ENCODE measurements around the gene PRPH. TPM values are rescaled to one million over a fixed set of nuclear protein-coding genes. Genes with fewer than 3 reads are reported as not detected.

PRPH gene
- polyA plus RNA-seq, 3 donors, result not detected

GRCh38 chr12:49263400-49263763, 31.6 kb upstream of the PRPH start:
- Mint-ChIP-seq H3K36me3 (peaks cover 0 to 5% of the 10 kb centered on the region in 2 donors), H3K4me3 (no peak overlapping the region), H3K27me3 (ENCODE audit: low read depth in 3 of 3) (no peaks in the 10 kb centered on the region), H3K9me3 (no peaks in the 10 kb centered on the region), H3K27ac (peak overlapping the region in 1 of 7 donors; percentile 15), H3K4me1 (peaks cover 41% of the 10 kb centered on the region)
- H3K36me3 ChIP-seq (replicated peaks in 1 of 2; ENCODE audit: control insufficient read depth in 1 of 2, insufficient read depth in 2 of 2, low read length in 2 of 2), result no peaks in the 10 kb centered on the region
- no peaks in the 10 kb centered on the region for H3K27me3 ChIP-seq (ENCODE audit: control insufficient read depth in 2 of 2, insufficient read depth in 2 of 2, low read length in 2 of 2)
- DNase-seq, result no peak
- H3K4me3 ChIP-seq (replicated peaks in 1 of 3; ENCODE audit: low read depth in 2 of 3, low read length in 3 of 3), result no peak overlapping the region
- peaks cover 23% of the 10 kb centered on the region for H4K20me1 ChIP-seq (ENCODE audit: insufficient read depth, low read length)
- peaks cover 79% of the 10 kb centered on the region for H3K79me2 ChIP-seq (ENCODE audit: insufficient read depth, low read length)
- no peak overlapping the region for H3K27ac ChIP-seq (ENCODE audit: low read depth in 1 of 2, low read length in 2 of 2)
- 100% methylated on average over 1 of the region's 5 CpGs for WGBS (ENCODE audit: insufficient coverage)
- intact Hi-C loops (cut with micrococcal nuclease), result no loop called here
- no peak overlapping the region for H3K9ac ChIP-seq (ENCODE audit: insufficient read depth, low read length, poor library complexity, severe bottlenecking)
- H3K4me1 ChIP-seq (ENCODE audit: control insufficient read depth in 1 of 2, insufficient read depth in 2 of 2, low read length in 2 of 2), result peaks cover 52 to 64% of the 10 kb centered on the region in 2 donors
- TF ChIP-seq, protein P1, sequence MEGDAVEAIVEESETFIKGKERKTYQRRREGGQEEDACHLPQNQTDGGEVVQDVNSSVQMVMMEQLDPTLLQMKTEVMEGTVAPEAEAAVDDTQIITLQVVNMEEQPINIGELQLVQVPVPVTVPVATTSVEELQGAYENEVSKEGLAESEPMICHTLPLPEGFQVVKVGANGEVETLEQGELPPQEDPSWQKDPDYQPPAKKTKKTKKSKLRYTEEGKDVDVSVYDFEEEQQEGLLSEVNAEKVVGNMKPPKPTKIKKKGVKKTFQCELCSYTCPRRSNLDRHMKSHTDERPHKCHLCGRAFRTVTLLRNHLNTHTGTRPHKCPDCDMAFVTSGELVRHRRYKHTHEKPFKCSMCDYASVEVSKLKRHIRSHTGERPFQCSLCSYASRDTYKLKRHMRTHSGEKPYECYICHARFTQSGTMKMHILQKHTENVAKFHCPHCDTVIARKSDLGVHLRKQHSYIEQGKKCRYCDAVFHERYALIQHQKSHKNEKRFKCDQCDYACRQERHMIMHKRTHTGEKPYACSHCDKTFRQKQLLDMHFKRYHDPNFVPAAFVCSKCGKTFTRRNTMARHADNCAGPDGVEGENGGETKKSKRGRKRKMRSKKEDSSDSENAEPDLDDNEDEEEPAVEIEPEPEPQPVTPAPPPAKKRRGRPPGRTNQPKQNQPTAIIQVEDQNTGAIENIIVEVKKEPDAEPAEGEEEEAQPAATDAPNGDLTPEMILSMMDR (IDR thresholded peaks at IDR 0.05), result no peak
- no peak overlapping the region for H2AFZ ChIP-seq (ENCODE audit: insufficient read depth, low read depth, low read length, poor library complexity, severe bottlenecking)
- no peaks in the 10 kb centered on the region for H3K9me3 ChIP-seq (replicated peaks in 1 of 2; ENCODE audit: control insufficient read depth in 1 of 2, insufficient read depth in 1 of 2, low read length in 2 of 2)
- no peak overlapping the region for H3K4me2 ChIP-seq (replicated peaks; ENCODE audit: extremely low read depth, low read length, poor library complexity, severe bottlenecking)

DNA sequence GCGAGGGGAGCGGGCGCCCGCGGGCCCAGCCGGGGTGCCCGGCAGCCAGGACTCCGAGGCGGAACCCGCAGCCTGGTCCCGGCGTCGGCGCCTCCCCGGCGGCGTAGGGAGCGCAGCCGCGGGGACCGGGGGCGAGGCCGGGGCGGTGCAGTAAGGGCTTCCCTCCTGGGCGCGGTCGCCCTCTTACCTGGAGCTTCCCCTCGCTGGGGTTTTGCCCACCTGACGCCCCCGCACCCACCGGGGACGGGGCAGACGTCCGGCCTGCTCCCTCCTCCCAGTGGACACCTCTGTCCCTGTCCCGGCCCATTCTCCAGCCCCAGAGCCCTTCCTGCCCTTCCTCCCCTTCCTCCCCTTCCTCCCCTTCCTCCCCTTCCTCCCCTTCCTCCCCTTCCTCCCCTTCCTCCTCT, 30.5 kb upstream of the PRPH start:
- H4K20me1 ChIP-seq (ENCODE audit: insufficient read depth, low read length), result peaks cover 34% of the 10 kb centered on the region
- TF ChIP-seq, protein P1 (IDR thresholded peaks at IDR 0.05), result no peak
- peak overlapping the region; percentile 59 to 100 (median 92) for H3K4me3 ChIP-seq (replicated peaks in 1 of 3; ENCODE audit: low read depth in 2 of 3, low read length in 3 of 3)
- H3K79me2 ChIP-seq (ENCODE audit: insufficient read depth, low read length), result peaks cover 90% of the 10 kb centered on the region
- WGBS (ENCODE audit: insufficient coverage), result under 1% methylated on average over 35 of the region's 35 CpGs
- H3K9me3 ChIP-seq (replicated peaks in 1 of 2; ENCODE audit: control insufficient read depth in 1 of 2, insufficient read depth in 1 of 2, low read length in 2 of 2), result no peaks in the 10 kb centered on the region
- Mint-ChIP-seq H3K4me3 (peak overlapping the region; percentile 87), H3K27ac (peak overlapping the region in 6 of 7 donors; percentile 67 to 93 (median 86)), H3K36me3 (peaks cover 4 to 12% of the 10 kb centered on the region in 2 donors), H3K4me1 (peaks cover 51% of the 10 kb centered on the region), H3K27me3 (ENCODE audit: low read depth in 3 of 3) (no peaks in the 10 kb centered on the region), H3K9me3 (no peaks in the 10 kb centered on the region)
- H3K9ac ChIP-seq (ENCODE audit: insufficient read depth, low read length, poor library complexity, severe bottlenecking), result peak overlapping the region; percentile 94
- peak overlapping the region; percentile 55 to 96 for H3K27ac ChIP-seq (ENCODE audit: low read depth in 1 of 2, low read length in 2 of 2)
- peaks cover under 1 to 6% of the 10 kb centered on the region in 2 donors for H3K36me3 ChIP-seq (replicated peaks in 1 of 2; ENCODE audit: control insufficient read depth in 1 of 2, insufficient read depth in 2 of 2, low read length in 2 of 2)
- intact Hi-C loops (cut with micrococcal nuclease), result no loop called here
- H3K4me1 ChIP-seq (ENCODE audit: control insufficient read depth in 1 of 2, insufficient read depth in 2 of 2, low read length in 2 of 2), result peaks cover 56 to 72% of the 10 kb centered on the region in 2 donors
- peak; percentile 14 to 38 (median 17) for DNase-seq
- H3K4me2 ChIP-seq (replicated peaks; ENCODE audit: extremely low read depth, low read length, poor library complexity, severe bottlenecking), result peak overlapping the region; percentile 95
- H2AFZ ChIP-seq (ENCODE audit: insufficient read depth, low read depth, low read length, poor library complexity, severe bottlenecking), result peak overlapping the region; percentile 87
- no peaks in the 10 kb centered on the region for H3K27me3 ChIP-seq (ENCODE audit: control insufficient read depth in 2 of 2, insufficient read depth in 2 of 2, low read length in 2 of 2)
